Muscle of back (tissue), 11 donors: ENCODE measurements around the gene TOMM6. TPM values are rescaled to one million over a fixed set of nuclear protein-coding genes. Genes with fewer than 3 reads are reported as not detected.
"Not testable (repeated sequence)": the region's sequence is repeated elsewhere in the genome, so short reads cannot be mapped to it uniquely, and the experiment has no call there.

Experiments used
- DNase-seq, 3 donors: peaks; one replicate each; pipeline versions ENCODE4 v3.0.0 to v3.0.0-alpha.2; 2013
- polyA plus RNA-seq, 10 donors: library from polyadenylated mRNA; unstranded; fragments of 120-200 nt; gene quantifications; one replicate each; pipeline ENCODE4 v1.2.1, GENCODE V29; 2013; ENCODE audit not compliant: insufficient read length in 10 of 10

The TOMM6 gene
- polyA plus RNA-seq, 10 donors, result 154 to 176 (median 165) TPM

- no peak for DNase-seq
Measured at GRCh38 chr6:41759106-41759904, 28.2 kb upstream of the TOMM6 start.

- DNase-seq, result no peak
Measured at GRCh38 chr6:41759905-41760579, 27.5 kb upstream of the TOMM6 start.

- DNase-seq, result no peak
Measured at GRCh38 chr6:41763470-41763869, 24.0 kb upstream of the TOMM6 start.

- not testable (repeated sequence) for DNase-seq
Measured at GRCh38 chr6:41766043-41766664, 21.3 kb upstream of the TOMM6 start.

- DNase-seq, result peak; percentile 28 to 66 (median 38)
Measured at GRCh38 chr6:41767112-41767833, 20.2 kb upstream of the TOMM6 start.

GRCh38 chr6:41768545-41769308 is 18.8 kb upstream of the TOMM6 start:
- no peak for DNase-seq

GRCh38 chr6:41769376-41769775 is 18.1 kb upstream of the TOMM6 start:
- no peak for DNase-seq

DNA sequence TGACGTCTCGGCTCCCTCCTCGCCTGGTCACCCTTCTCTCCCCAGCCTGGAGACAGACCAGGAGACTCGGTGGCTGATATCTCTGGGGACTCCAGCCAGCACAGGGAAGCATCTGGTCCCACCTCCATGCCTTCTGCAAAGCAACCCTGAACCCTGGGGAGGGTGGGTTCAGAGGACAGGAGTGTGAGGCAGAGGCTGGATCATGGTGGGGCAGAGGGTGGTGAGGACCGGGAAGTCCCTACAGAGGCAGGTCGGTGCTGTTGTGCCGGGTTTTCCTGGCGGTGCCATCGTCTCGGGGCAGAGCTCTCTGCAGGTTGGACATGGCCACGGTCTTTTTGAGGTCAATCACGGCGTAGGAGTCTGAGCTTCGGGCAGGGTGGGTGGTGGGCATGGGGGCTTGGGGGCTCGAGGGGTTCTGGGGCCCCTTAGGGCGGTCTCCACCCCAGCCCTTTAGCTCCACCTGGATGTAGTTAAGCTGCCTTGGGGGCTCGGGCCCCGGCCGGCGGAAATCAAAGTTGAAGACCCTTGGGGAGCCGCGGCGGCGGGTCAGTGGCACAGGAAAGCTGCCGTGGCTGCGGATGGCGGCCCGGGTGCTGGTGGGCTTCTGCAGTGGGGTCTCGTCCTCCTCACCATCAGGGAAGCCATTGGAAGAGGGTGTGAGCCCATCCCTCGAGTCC is 17.0 kb upstream of the TOMM6 start:
- DNase-seq, result no peak

DNA sequence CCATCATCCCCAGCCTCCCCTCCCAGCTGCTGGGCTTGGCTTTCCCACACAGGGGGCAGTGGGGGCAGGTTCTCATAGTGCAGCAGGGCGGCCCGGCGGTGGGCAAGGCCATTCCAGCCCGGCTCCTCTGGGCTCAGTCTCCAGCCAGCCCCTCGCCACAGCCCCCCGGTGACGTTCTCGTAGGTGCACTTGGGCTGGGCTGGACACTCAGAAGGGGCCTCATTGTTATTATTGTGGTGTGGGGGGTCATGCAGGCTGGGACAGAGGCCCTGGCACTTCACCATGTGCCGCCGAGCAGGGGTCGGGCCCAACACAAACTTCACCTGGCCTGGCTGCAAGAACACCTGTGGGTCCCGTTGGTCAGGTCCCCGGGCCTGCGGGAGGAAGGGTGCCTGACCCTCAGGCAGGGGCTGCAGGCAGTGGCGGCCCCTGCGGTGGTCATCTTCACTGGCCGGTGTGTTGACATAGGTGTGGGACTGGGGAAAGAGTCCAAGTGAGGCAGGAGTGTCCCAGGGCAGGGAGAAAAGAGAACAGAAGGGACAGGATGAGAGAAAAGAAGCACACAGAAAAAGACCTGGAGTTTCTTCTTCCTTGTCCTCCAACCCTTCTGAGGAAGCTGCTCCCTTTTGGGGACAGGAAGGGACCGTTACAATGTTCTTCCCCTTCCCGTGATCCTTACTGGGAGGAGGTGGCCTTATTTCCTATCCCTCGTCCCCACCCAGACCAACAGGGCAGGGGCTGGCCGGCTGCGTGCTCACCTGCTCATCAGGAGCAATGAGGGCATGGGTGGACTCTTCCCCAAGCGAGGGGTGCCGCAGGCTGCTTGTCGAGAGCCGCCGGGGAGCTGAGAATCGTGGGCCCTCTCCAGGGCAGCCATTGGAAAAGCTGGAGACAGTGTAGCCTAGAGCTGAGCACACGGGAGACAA is 16.2 kb upstream of the TOMM6 start:
- no peak for DNase-seq

GRCh38 chr6:41774841-41775240 is 12.7 kb upstream of the TOMM6 start:
- no peak for DNase-seq

GRCh38 chr6:41775293-41775882 is 12.1 kb upstream of the TOMM6 start:
- DNase-seq, result no peak

- no peak for DNase-seq
Measured at GRCh38 chr6:41777551-41778285, 9.8 kb upstream of the TOMM6 start.

- DNase-seq, result no peak
Measured at GRCh38 chr6:41778895-41779294, 8.6 kb upstream of the TOMM6 start.

- no peak for DNase-seq
Measured at GRCh38 chr6:41779336-41779735, 8.2 kb upstream of the TOMM6 start.

GRCh38 chr6:41779788-41780550 is 7.5 kb upstream of the TOMM6 start, which contains the start of gene FRS3:
Gene FRS3 (minus strand): TSS chr6:41779900. CDS start chr6:41776987, 2,913 bp downstream.
- DNase-seq, result peak; percentile 95 to 98 (median 98)

DNA sequence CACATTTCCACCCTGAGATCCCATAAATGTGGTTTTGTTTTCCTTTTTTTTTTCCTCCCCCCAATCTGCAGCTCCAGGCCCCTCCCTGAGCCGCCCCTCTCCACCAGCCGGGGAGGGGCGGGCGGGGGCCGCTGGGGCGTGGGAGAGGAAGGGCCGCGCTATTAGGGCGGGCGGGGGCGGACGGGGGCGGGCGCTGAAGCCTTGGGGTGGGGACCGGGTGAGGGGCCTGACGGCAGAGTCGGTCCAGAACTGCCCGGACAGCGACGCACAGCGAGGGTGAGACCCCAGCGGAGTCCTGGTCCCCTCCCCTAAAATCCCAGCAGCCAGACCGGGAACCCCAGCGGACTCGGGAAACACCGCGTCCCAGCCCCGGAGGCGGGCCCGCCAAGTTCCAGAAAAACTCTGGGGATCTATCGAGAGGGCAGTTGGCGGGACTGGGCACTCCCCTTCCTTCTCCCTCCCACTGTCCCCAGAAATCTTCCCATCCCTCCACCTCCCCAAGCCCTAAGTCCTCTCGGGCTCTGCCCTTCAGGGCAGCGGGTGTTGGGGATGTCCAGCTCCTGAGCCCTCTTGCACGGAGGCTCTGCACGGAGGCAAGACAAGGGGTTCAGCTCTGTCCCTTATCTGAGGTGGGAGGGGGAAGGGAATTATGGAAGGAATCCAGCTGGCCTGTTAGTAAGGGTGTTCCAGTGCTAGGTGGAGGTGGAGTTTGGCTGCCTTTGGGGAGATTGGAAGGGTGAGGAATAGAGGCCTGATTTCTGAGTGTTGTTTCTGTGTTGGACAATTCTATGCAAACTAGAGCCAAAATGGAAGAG is 6.7 kb upstream of the TOMM6 start, which contains the start of gene PRICKLE4:
PRICKLE4 (plus strand) TSS at position 232 of the 815 bp plus-strand sequence. CDS start 2,692 bp downstream, outside the sequence.
- peak in 2 of 3 donors; percentile 51 to 70 for DNase-seq

GRCh38 chr6:41781366-41781730 is 6.1 kb upstream of the TOMM6 start:
- DNase-seq, result no peak
